ENCODE data around the gene LAGE3. TPM values are rescaled to one million over a fixed set of nuclear protein-coding genes. Genes with fewer than 3 reads are reported as not detected.

LAGE3 gene
- total and polyA plus RNA-seq, 2 of the 13 experiments (the other 11 are each of a cell fraction or from before 2014, with no cell fraction given): 7.6 to 12.7 TPM

DNA sequence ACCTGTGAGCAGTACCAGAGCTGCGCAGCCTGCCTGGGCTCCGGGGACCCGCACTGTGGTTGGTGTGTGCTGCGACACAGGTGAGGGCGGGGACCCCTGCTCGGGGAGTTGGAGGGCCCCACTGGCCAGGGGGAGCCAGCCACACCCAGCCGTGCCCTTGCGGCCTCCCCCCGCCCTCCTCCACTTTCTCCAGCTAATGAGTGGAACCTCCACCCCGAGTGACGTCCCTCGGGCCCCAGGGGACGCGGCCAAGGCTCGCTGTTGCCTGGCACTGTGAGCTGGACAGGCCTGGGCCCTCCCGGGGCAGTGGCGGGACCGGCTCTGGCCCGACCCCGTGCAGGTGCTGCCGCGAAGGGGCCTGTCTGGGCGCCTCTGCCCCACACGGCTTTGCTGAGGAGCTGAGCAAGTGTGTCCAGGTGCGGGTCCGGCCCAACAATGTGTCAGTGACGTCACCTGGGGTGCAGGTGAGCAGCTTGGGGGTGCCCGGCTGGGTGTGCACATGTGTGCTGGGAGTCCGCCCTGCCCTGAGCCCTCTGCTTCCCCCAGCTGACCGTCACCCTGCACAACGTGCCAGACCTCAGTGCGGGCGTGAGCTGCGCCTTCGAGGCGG lies 15.4 kb downstream of the LAGE3 start:
- no TSS peak for BruUV-seq (replicated peaks)
- TF ChIP-seq ZNF484 (CRISPR knock-in tag; IDR thresholded peaks at IDR 0.05; ENCODE audit: borderline replicate concordance, low read depth) (no peak), ONECUT2 (CRISPR knock-in tag; IDR thresholded peaks at IDR 0.05) (no peak), ZNF788 (CRISPR knock-in tag; IDR thresholded peaks at IDR 0.05; ENCODE audit: borderline replicate concordance) (no peak), KLF13 (CRISPR knock-in tag; IDR thresholded peaks at IDR 0.05) (no peak), ZNF678 (CRISPR knock-in tag; IDR thresholded peaks at IDR 0.05) (no peak), HOXA7 (CRISPR knock-in tag; IDR thresholded peaks at IDR 0.05) (no peak), ZNF550 (CRISPR knock-in tag; IDR thresholded peaks at IDR 0.05; ENCODE audit: borderline replicate concordance) (no peak), ISX (CRISPR knock-in tag; conservative IDR thresholded peaks at IDR 0.05) (no peak), SRF (IDR thresholded peaks at IDR 0.05; ENCODE audit: low read depth, low read length) (no peak), ZFP1 (CRISPR knock-in tag; IDR thresholded peaks at IDR 0.05) (no peak), TAF1 (CRISPR knock-in tag; IDR thresholded peaks at IDR 0.05) (no peak), RAD21 (CRISPR knock-in tag; IDR thresholded peaks at IDR 0.05) (no peak), EHMT2 (IDR thresholded peaks at IDR 0.05; ENCODE audit: borderline replicate concordance, low read depth, low read length) (no peak), ZNF430 (CRISPR knock-in tag; IDR thresholded peaks at IDR 0.05) (no peak), AHR (CRISPR knock-in tag; IDR thresholded peaks at IDR 0.05) (no peak)
- TF ChIP-seq, protein P1, sequence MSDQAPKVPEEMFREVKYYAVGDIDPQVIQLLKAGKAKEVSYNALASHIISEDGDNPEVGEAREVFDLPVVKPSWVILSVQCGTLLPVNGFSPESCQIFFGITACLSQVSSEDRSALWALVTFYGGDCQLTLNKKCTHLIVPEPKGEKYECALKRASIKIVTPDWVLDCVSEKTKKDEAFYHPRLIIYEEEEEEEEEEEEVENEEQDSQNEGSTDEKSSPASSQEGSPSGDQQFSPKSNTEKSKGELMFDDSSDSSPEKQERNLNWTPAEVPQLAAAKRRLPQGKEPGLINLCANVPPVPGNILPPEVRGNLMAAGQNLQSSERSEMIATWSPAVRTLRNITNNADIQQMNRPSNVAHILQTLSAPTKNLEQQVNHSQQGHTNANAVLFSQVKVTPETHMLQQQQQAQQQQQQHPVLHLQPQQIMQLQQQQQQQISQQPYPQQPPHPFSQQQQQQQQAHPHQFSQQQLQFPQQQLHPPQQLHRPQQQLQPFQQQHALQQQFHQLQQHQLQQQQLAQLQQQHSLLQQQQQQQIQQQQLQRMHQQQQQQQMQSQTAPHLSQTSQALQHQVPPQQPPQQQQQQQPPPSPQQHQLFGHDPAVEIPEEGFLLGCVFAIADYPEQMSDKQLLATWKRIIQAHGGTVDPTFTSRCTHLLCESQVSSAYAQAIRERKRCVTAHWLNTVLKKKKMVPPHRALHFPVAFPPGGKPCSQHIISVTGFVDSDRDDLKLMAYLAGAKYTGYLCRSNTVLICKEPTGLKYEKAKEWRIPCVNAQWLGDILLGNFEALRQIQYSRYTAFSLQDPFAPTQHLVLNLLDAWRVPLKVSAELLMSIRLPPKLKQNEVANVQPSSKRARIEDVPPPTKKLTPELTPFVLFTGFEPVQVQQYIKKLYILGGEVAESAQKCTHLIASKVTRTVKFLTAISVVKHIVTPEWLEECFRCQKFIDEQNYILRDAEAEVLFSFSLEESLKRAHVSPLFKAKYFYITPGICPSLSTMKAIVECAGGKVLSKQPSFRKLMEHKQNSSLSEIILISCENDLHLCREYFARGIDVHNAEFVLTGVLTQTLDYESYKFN (CRISPR knock-in tag; conservative IDR thresholded peaks at IDR 0.05): no peak
- TF ChIP-seq, protein P2, sequence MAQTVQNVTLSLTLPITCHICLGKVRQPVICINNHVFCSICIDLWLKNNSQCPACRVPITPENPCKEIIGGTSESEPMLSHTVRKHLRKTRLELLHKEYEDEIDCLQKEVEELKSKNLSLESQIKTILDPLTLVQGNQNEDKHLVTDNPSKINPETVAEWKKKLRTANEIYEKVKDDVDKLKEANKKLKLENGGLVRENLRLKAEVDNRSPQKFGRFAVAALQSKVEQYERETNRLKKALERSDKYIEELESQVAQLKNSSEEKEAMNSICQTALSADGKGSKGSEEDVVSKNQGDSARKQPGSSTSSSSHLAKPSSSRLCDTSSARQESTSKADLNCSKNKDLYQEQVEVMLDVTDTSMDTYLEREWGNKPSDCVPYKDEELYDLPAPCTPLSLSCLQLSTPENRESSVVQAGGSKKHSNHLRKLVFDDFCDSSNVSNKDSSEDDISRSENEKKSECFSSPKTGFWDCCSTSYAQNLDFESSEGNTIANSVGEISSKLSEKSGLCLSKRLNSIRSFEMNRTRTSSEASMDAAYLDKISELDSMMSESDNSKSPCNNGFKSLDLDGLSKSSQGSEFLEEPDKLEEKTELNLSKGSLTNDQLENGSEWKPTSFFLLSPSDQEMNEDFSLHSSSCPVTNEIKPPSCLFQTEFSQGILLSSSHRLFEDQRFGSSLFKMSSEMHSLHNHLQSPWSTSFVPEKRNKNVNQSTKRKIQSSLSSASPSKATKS (CRISPR knock-in tag; IDR thresholded peaks at IDR 0.05): no peak
- TF ChIP-seq, protein P3, sequence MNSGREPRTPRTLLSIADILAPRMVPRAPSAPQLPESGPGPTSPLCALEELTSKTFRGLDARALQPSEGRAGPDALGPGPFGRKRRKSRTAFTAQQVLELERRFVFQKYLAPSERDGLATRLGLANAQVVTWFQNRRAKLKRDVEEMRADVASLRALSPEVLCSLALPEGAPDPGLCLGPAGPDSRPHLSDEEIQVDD (CRISPR knock-in tag; IDR thresholded peaks at IDR 0.05; ENCODE audit: borderline replicate concordance): no peak
- TF ChIP-seq, protein P4, sequence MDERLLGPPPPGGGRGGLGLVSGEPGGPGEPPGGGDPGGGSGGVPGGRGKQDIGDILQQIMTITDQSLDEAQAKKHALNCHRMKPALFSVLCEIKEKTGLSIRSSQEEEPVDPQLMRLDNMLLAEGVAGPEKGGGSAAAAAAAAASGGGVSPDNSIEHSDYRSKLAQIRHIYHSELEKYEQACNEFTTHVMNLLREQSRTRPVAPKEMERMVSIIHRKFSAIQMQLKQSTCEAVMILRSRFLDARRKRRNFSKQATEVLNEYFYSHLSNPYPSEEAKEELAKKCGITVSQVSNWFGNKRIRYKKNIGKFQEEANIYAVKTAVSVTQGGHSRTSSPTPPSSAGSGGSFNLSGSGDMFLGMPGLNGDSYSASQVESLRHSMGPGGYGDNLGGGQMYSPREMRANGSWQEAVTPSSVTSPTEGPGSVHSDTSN (CRISPR knock-in tag; IDR thresholded peaks at IDR 0.05): no peak
- Histone ChIP-seq H3K27ac (ENCODE audit: extremely low read length, insufficient read depth, low read length) (no peak overlapping the region), H2AFZ (ENCODE audit: low read length) (no peak overlapping the region), H3K4me2 (ENCODE audit: low read depth, low read length) (no peak overlapping the region), H3K79me2 (ENCODE audit: insufficient read depth, low read length) (peaks cover 7% of the 10 kb centered on the region), H3K9ac (ENCODE audit: insufficient read depth, low read depth, low read length) (no peak overlapping the region), H4K20me1 (ENCODE audit: insufficient read depth, low read length) (no peaks in the 10 kb centered on the region), H3K36me3 (replicated peaks in 1 of 2; ENCODE audit: control insufficient read depth in 1 of 2, insufficient read depth in 2 of 2, low read length in 2 of 2) (peaks cover 3 to 6% of the 10 kb centered on the region in 2 experiments; a peak in 3 of 5 replicates), H3K9me3 (ENCODE audit: low read length) (no peaks in the 10 kb centered on the region), H3K27me3 (ENCODE audit: control insufficient read depth in 1 of 2, insufficient read depth in 2 of 2, low read length in 2 of 2) (no peaks in the 10 kb centered on the region), H3K4me1 (ENCODE audit: insufficient read depth, low read length) (0 out of 2 replicates have a peak, but pooled peaks cover 4% of the 10 kb centered on the region), H3K4me3 (replicated peaks in 1 of 3; ENCODE audit: insufficient read depth in 1 of 3, low read depth in 2 of 3, low read length in 3 of 3) (no peak overlapping the region)
- no peak for DNase-seq (ENCODE audit: low spot score)
- in situ Hi-C loops (cut with HindIII; ENCODE audit: extremely low pct_ligation_motif_present, low pct_unique_long_range_greater_than_20kb) (no loop called here), intact Hi-C loops (cut with micrococcal nuclease; ENCODE audit: unreplicated experiment) (no loop called here)
- CTCF ChIA-PET (ENCODE audit: low intra/inter-chr PET ratio, low total read pairs): no interaction called here
- ATAC-seq: no peak
- POLR2A ChIA-PET: no interaction called here
- FAIRE-seq: no peak
- WGBS (ENCODE audit: low lambda C conversion rate): no CpG with 5 or more reads among the region's 36 CpGs
